GM12875 (cell line): ENCODE data around the gene NDUFS2.

Source experiments
- H3K4me3 ChIP-seq: one replicate; pipeline ENCODE4 v1.5.1; 2011; ENCODE audit warnings: low read depth, low read length, control low read depth
- CTCF ChIP-seq: IDR thresholded peaks from 2 replicates; pipeline ENCODE4 v1.5.1; 2011; ENCODE audit warnings: low read depth, mild to moderate bottlenecking, control low read depth, inconsistent platforms, low read length, moderate library complexity, borderline replicate concordance; ENCODE audit not compliant: insufficient read depth

NDUFS2 gene

GRCh38 chr1:161177936-161178244 is 24.3 kb upstream of the NDUFS2 start:
- no peak overlapping the region for H3K4me3 ChIP-seq
- TF ChIP-seq CTCF, result no peak

- no peak overlapping the region for H3K4me3 ChIP-seq
- no peak for TF ChIP-seq CTCF
Measured at GRCh38 chr1:161179698-161180097, 22.5 kb upstream of the NDUFS2 start.

- TF ChIP-seq CTCF, result no peak
- H3K4me3 ChIP-seq, result no peak overlapping the region
Measured at GRCh38 chr1:161180639-161181038, 21.5 kb upstream of the NDUFS2 start.

GRCh38 chr1:161182214-161182613 is 20.0 kb upstream of the NDUFS2 start:
- no peak for TF ChIP-seq CTCF
- H3K4me3 ChIP-seq, result no peak overlapping the region

- TF ChIP-seq CTCF, result no peak
- peak overlapping the region; percentile 35 for H3K4me3 ChIP-seq
Measured at GRCh38 chr1:161185282-161185682, 16.9 kb upstream of the NDUFS2 start.

GRCh38 chr1:161185732-161186311 is 16.3 kb upstream of the NDUFS2 start:
- no peak overlapping the region for H3K4me3 ChIP-seq
- TF ChIP-seq CTCF, result no peak

GRCh38 chr1:161187311-161187710 is 14.9 kb upstream of the NDUFS2 start:
- H3K4me3 ChIP-seq, result no peak overlapping the region
- no peak for TF ChIP-seq CTCF
